KMS-11 (cell line): ENCODE results near the gene SPATA46.

Experiments used
- H2AFZ ChIP-seq: fragments of 200-600 bp; sonication (generic); 2 replicates; pipeline ENCODE4 v1.6.1; 2016; ENCODE audit warnings: antibody characterized with exemption, mixed run types, low read depth
- H3K27ac ChIP-seq: fragments of 200-600 bp; sonication (generic); 2 replicates; pipeline ENCODE4 v1.6.1; 2016; ENCODE audit warnings: mild to moderate bottlenecking, mixed run types
- H3K27me3 ChIP-seq: fragments of 200-600 bp; sonication (generic); 2 replicates; pipeline ENCODE4 v1.6.1; 2017; ENCODE audit warnings: mild to moderate bottlenecking, low read depth, mixed run types, moderate library complexity; ENCODE audit not compliant: insufficient read depth
- H3K36me3 ChIP-seq: fragments of 200-600 bp; sonication (generic); 2 replicates; pipeline ENCODE4 v1.6.1; 2017; ENCODE audit warnings: mild to moderate bottlenecking, mixed run types; ENCODE audit not compliant: insufficient read depth
- H3K4me1 ChIP-seq: fragments of 200-600 bp; sonication (generic); 2 replicates; pipeline ENCODE4 v1.6.1; 2016; ENCODE audit warnings: mild to moderate bottlenecking, low read depth, mixed run types; ENCODE audit not compliant: poor library complexity, severe bottlenecking
- H3K4me2 ChIP-seq: fragments of 200-600 bp; sonication (generic); 2 replicates; pipeline ENCODE4 v1.7.0; 2016; ENCODE audit warnings: mild to moderate bottlenecking, mixed run types
- H3K4me3 ChIP-seq: fragments of 200-600 bp; sonication (generic); IDR thresholded peaks from 2 replicates; pipeline ENCODE4 v1.6.1; 2017; ENCODE audit warnings: low read depth, low read length, mixed read lengths; ENCODE audit not compliant: insufficient read depth
- H3K79me2 ChIP-seq: fragments of 200-600 bp; sonication (generic); 2 replicates; pipeline ENCODE4 v1.6.1; 2016; ENCODE audit warnings: low read depth, mixed run types; ENCODE audit not compliant: insufficient read depth
- H3K9ac ChIP-seq: fragments of 200-600 bp; sonication (generic); 2 replicates; pipeline ENCODE4 v1.6.1; 2016; ENCODE audit warnings: mild to moderate bottlenecking, mixed run types
- H4K20me1 ChIP-seq: fragments of 200-600 bp; sonication (generic); 2 replicates; pipeline ENCODE4 v1.6.1; 2016; ENCODE audit warnings: mild to moderate bottlenecking, mixed run types; ENCODE audit not compliant: insufficient read depth
- CTCF ChIP-seq: fragments of 200-600 bp; sonication (generic); conservative IDR thresholded peaks from 2 replicates; pipeline ENCODE4 v1.6.1; 2017; ENCODE audit warnings: low read depth, mild to moderate bottlenecking, antibody characterized with exemption, low read length, moderate library complexity, mixed read lengths

SPATA46 gene

GRCh38 chr1:162347281-162347680 lies 29.4 kb downstream of the SPATA46 start:
- Histone ChIP-seq H3K27ac (no peak overlapping the region), H3K4me2 (no peak overlapping the region), H2AFZ (no peak overlapping the region), H3K4me1 (no peaks in the 10 kb centered on the region), H3K79me2 (no peaks in the 10 kb centered on the region), H3K9ac (no peak overlapping the region), H4K20me1 (no peaks in the 10 kb centered on the region), H3K27me3 (no peaks in the 10 kb centered on the region), H3K4me3 (no peak overlapping the region), H3K36me3 (no peaks in the 10 kb centered on the region)
- no peak for TF ChIP-seq CTCF

GRCh38 chr1:162343470-162343869 lies 33.2 kb downstream of the SPATA46 start:
- no peak overlapping the region for H2AFZ ChIP-seq
- no peaks in the 10 kb centered on the region for H3K27me3 ChIP-seq
- no peaks in the 10 kb centered on the region for H3K36me3 ChIP-seq
- no peak overlapping the region for H3K4me2 ChIP-seq
- H3K27ac ChIP-seq = no peak overlapping the region
- no peak overlapping the region for H3K4me3 ChIP-seq
- no peak overlapping the region for H3K9ac ChIP-seq
- no peaks in the 10 kb centered on the region for H4K20me1 ChIP-seq
- no peak for TF ChIP-seq CTCF
- no peaks in the 10 kb centered on the region for H3K4me1 ChIP-seq
- no peaks in the 10 kb centered on the region for H3K79me2 ChIP-seq

- Histone ChIP-seq H4K20me1 (no peaks in the 10 kb centered on the region), H3K79me2 (no peaks in the 10 kb centered on the region), H3K4me1 (no peaks in the 10 kb centered on the region), H3K4me2 (no peak overlapping the region), H3K27me3 (no peaks in the 10 kb centered on the region), H3K36me3 (no peaks in the 10 kb centered on the region), H3K4me3 (no peak overlapping the region), H3K27ac (no peak overlapping the region), H3K9ac (no peak overlapping the region), H2AFZ (no peak overlapping the region)
- TF ChIP-seq CTCF = no peak
Observed at GRCh38 chr1:162342452-162342983, 34.1 kb downstream of the SPATA46 start.

- TF ChIP-seq CTCF = no peak
- Histone ChIP-seq H3K27ac (no peak overlapping the region), H3K79me2 (no peaks in the 10 kb centered on the region), H4K20me1 (no peaks in the 10 kb centered on the region), H3K9ac (no peak overlapping the region), H3K4me3 (no peak overlapping the region), H3K36me3 (no peaks in the 10 kb centered on the region), H3K27me3 (no peaks in the 10 kb centered on the region), H3K4me1 (no peaks in the 10 kb centered on the region), H3K4me2 (no peak overlapping the region), H2AFZ (no peak overlapping the region)
Observed at GRCh38 chr1:162336621-162337285, 39.9 kb downstream of the SPATA46 start.
